Caco-2 (cell line): ENCODE measurements around the gene PPP1R12B. TPM values are rescaled to one million over a fixed set of nuclear protein-coding genes. Genes with fewer than 3 reads are reported as not detected.
A peak's percentile ranks its signal among the peaks of the same experiment; 100 is the strongest.

Source experiments
- BruUV-seq: library from RNA; stranded (reverse); fragments of 400-500 nt; replicated peaks from 2 replicates; lab custom pipeline; 2021; lab: Mats Ljungman, UMichigan
- CTCF ChIA-PET: fragments of 300-600 bp; sonication (Branson Sonifier 250); formaldehyde crosslinking; loops from one replicate; lab custom pipeline; 2022; ENCODE audit warnings: antibody characterized with exemption; lab: Charles Lee
- POLR2A ChIA-PET: fragments of 300-600 bp; sonication (Branson Sonifier 250); formaldehyde crosslinking; loops from one replicate; lab custom pipeline; 2022; ENCODE audit warnings: antibody characterized with exemption; lab: Charles Lee
- DNase-seq, 2 experiments: peaks; one replicate each; pipeline versions ENCODE4 v3.0.0 to v3.0.0-alpha.2; 2020 to 2022
- H3K27me3 ChIP-seq: replicated peaks from 2 replicates; pipeline ENCODE4 v1.6.0; 2011; ENCODE audit warnings: low read length; ENCODE audit not compliant: control insufficient read depth, insufficient read depth
- H3K36me3 ChIP-seq: 2 replicates; pipeline ENCODE4 v1.5.1; 2011; ENCODE audit warnings: low read length; ENCODE audit not compliant: control insufficient read depth, insufficient read depth
- H3K4me1 ChIP-seq: fragments of 250-450 bp; sonication (Bioruptor Pico); 2 replicates; pipeline ENCODE4 v1.5.1; 2020; ENCODE audit warnings: mild to moderate bottlenecking
- H3K4me3 ChIP-seq: 2 replicates; pipeline ENCODE4 v1.5.1; 2011; ENCODE audit warnings: low read depth, mild to moderate bottlenecking, control low read depth, low read length
- H3K9me3 ChIP-seq: fragments of 250-450 bp; sonication (Bioruptor Pico); 2 replicates; pipeline ENCODE4 v1.5.1; 2020; ENCODE audit warnings: mild to moderate bottlenecking, moderate library complexity
- H3K27ac Mint-ChIP-seq: one replicate; pipeline ENCODE4 v1.8.0; 2022; ENCODE audit warnings: mixed read lengths; ENCODE audit not compliant: unreplicated experiment
- H3K27me3 Mint-ChIP-seq: one replicate; pipeline ENCODE4 v1.8.0; 2022; ENCODE audit warnings: mixed read lengths; ENCODE audit not compliant: insufficient read depth, unreplicated experiment
- H3K36me3 Mint-ChIP-seq: one replicate; pipeline ENCODE4 v1.8.0; 2022; ENCODE audit warnings: mild to moderate bottlenecking, mixed read lengths; ENCODE audit not compliant: insufficient read depth, unreplicated experiment
- H3K4me1 Mint-ChIP-seq: one replicate; pipeline ENCODE4 v1.8.0; 2022; ENCODE audit warnings: low read depth, mixed read lengths; ENCODE audit not compliant: unreplicated experiment
- H3K4me3 Mint-ChIP-seq: one replicate; pipeline ENCODE4 v1.8.0; 2022; ENCODE audit warnings: mild to moderate bottlenecking, moderate library complexity, mixed read lengths; ENCODE audit not compliant: unreplicated experiment
- H3K9me3 Mint-ChIP-seq: one replicate; pipeline ENCODE4 v1.8.0; 2022; ENCODE audit warnings: mixed read lengths; ENCODE audit not compliant: unreplicated experiment
- CTCF ChIP-seq, 2 experiments: fragments of 200-600 bp in 1 of 2; IDR thresholded peaks; 1 replicate in 1 of 2; 2 replicates in 1 of 2; pipeline versions ENCODE4 v1.5.1 to v1.8.0; 2011 to 2022; ENCODE audit warnings: antibody characterized with exemption in 1 of 2, control low read depth in 1 of 2, inconsistent platforms in 1 of 2, low read depth in 1 of 2, low read length in 1 of 2, mild to moderate bottlenecking in 1 of 2, moderate library complexity in 1 of 2; ENCODE audit not compliant: insufficient read depth in 1 of 2, severe bottlenecking in 1 of 2, unreplicated experiment in 1 of 2
- intact Hi-C: fragments of 100-400 bp; cut with micrococcal nuclease; formaldehyde crosslinking; loops from one replicate; pipeline ENCODE4 v1.10.0; 2022; ENCODE audit not compliant: unreplicated experiment
- total RNA-seq: library from RNA; stranded (reverse); gene quantifications from 2 replicates; pipeline ENCODE4 v1.2.3, GENCODE V29; 2022

Gene PPP1R12B
- total RNA-seq, 1 experiment from 2014 or later = 16.4 TPM

- peaks cover 6% of the 10 kb centered on the region for H3K4me1 ChIP-seq
- Mint-ChIP-seq H3K36me3 (peaks cover 5% of the 10 kb centered on the region), H3K9me3 (no peaks in the 10 kb centered on the region), H3K4me3 (no peak overlapping the region), H3K27me3 (no peaks in the 10 kb centered on the region), H3K27ac (no peak overlapping the region), H3K4me1 (peaks cover 7% of the 10 kb centered on the region)
- TF ChIP-seq CTCF (IDR thresholded peaks at IDR 0.05; ENCODE audit: insufficient read depth in 1 of 2, low read depth in 1 of 2, low read length in 1 of 2, severe bottlenecking in 1 of 2, unreplicated experiment in 1 of 2) = no peak
- no peak for DNase-seq
- no peaks in the 10 kb centered on the region; the same call in 1 of the 2 replicates for H3K36me3 ChIP-seq
- no peaks in the 10 kb centered on the region for H3K27me3 ChIP-seq
- ChIA-PET CTCF (interaction anchor here (0.7 to 1.0 kb wide), 2 partner anchors 56 to 60 kb away, joined by 3 read pairs; no protein-coding TSS in a partner anchor), POLR2A (no interaction called here)
- intact Hi-C loops = no loop called here
- no peaks in the 10 kb centered on the region for H3K9me3 ChIP-seq
- no peak overlapping the region for H3K4me3 ChIP-seq
- BruUV-seq = no TSS peak
Observed at GRCh38 chr1:202561240-202561639, 212.7 kb downstream of the PPP1R12B start.

GRCh38 chr1:202561726-202562443 lies 213.4 kb downstream of the PPP1R12B start:
- DNase-seq = no peak
- no peaks in the 10 kb centered on the region for H3K27me3 ChIP-seq
- peaks cover 7% of the 10 kb centered on the region for H3K4me1 Mint-ChIP-seq
- CTCF ChIA-PET = interaction anchor here (0.7 to 1.0 kb wide), 4 partner anchors 15 to 60 kb away, joined by 3 read pairs; no protein-coding TSS in a partner anchor
- BruUV-seq = no TSS peak
- H3K9me3 Mint-ChIP-seq = no peaks in the 10 kb centered on the region
- H3K27me3 Mint-ChIP-seq = no peaks in the 10 kb centered on the region
- peak in 1 of 2 experiments; percentile 38 for TF ChIP-seq CTCF (IDR thresholded peaks at IDR 0.05; ENCODE audit: insufficient read depth in 1 of 2, low read depth in 1 of 2, low read length in 1 of 2, severe bottlenecking in 1 of 2, unreplicated experiment in 1 of 2)
- no peak overlapping the region for H3K4me3 ChIP-seq
- peaks cover 5% of the 10 kb centered on the region for H3K36me3 Mint-ChIP-seq
- intact Hi-C loops = no loop called here
- H3K4me1 ChIP-seq = peaks cover 6% of the 10 kb centered on the region
- no peaks in the 10 kb centered on the region for H3K9me3 ChIP-seq
- H3K27ac Mint-ChIP-seq = no peak overlapping the region
- H3K36me3 ChIP-seq = no peaks in the 10 kb centered on the region; the same call in 1 of the 2 replicates
- POLR2A ChIA-PET = no interaction called here
- no peak overlapping the region for H3K4me3 Mint-ChIP-seq

GRCh38 chr1:202562444-202563060 lies 214.1 kb downstream of the PPP1R12B start:
- no peak for DNase-seq
- Mint-ChIP-seq H3K27me3 (no peaks in the 10 kb centered on the region), H3K4me3 (no peak overlapping the region), H3K9me3 (no peaks in the 10 kb centered on the region), H3K36me3 (peaks cover 5% of the 10 kb centered on the region), H3K27ac (no peak overlapping the region), H3K4me1 (peaks cover 13% of the 10 kb centered on the region)
- Histone ChIP-seq H3K4me3 (no peak overlapping the region), H3K27me3 (no peaks in the 10 kb centered on the region), H3K36me3 (no peaks in the 10 kb centered on the region; the same call in 1 of the 2 replicates), H3K9me3 (no peaks in the 10 kb centered on the region), H3K4me1 (peaks cover 8% of the 10 kb centered on the region)
- no TSS peak for BruUV-seq
- ChIA-PET CTCF (interaction anchor here (0.9 to 1.0 kb wide), 2 partner anchors 15 to 38 kb away, joined by 3 read pairs; no protein-coding TSS in a partner anchor), POLR2A (no interaction called here)
- no peak for TF ChIP-seq CTCF (IDR thresholded peaks at IDR 0.05; ENCODE audit: insufficient read depth in 1 of 2, low read depth in 1 of 2, low read length in 1 of 2, severe bottlenecking in 1 of 2, unreplicated experiment in 1 of 2)
- intact Hi-C loops = no loop called here
